GM13977 (cell line): ENCODE data around the gene MRPL28.
"Not testable (repeated sequence)": the region's sequence is repeated elsewhere in the genome, so short reads cannot be mapped to it uniquely, and the experiment has no call there.

Source experiments
- DNase-seq: peaks from one replicate; pipeline ENCODE4 v3.0.0; 2012; ENCODE audit warnings: low spot score
- CTCF ChIP-seq: IDR thresholded peaks from 2 replicates; pipeline ENCODE4 v1.5.1; 2012; ENCODE audit warnings: mild to moderate bottlenecking, control low read depth; ENCODE audit not compliant: insufficient read depth; ENCODE audit errors: extremely low read depth, missing control alignments
- in situ Hi-C: fragments of 300-500 bp; cut with MboI; formaldehyde crosslinking; loops from one replicate; pipeline ENCODE4 v1.12.0; 2022; ENCODE audit warnings: low sequenced_read_pairs, low pct_unique_long_range_greater_than_20kb, mixed read lengths, inconsistent platforms; ENCODE audit not compliant: unreplicated experiment

MRPL28 gene

GRCh38 chr16:370443-370842 is at the start of gene MRPL28:
Gene MRPL28, minus strand, starts transcription at chr16:370538. Its CDS starts 320 bp downstream, at chr16:370218.
- peak; percentile 99 for DNase-seq
- no peak for TF ChIP-seq CTCF
- in situ Hi-C loops = no loop called here

- in situ Hi-C loops, DNase-seq: not testable (repeated sequence)
Observed at GRCh38 chr16:415170-415498, 44.8 kb upstream of the MRPL28 start.

- DNase-seq = no peak
- no peak for TF ChIP-seq CTCF
- in situ Hi-C loops = no loop called here
Observed at GRCh38 chr16:414395-415169, 44.2 kb upstream of the MRPL28 start.

GRCh38 chr16:411576-412265 is 41.4 kb upstream of the MRPL28 start:
- in situ Hi-C loops = no loop called here
- DNase-seq = peak; percentile 15
- TF ChIP-seq CTCF = no peak

- in situ Hi-C loops = no loop called here
- no peak for TF ChIP-seq CTCF
- DNase-seq = no peak
Observed at GRCh38 chr16:410516-411178, 40.3 kb upstream of the MRPL28 start.

- in situ Hi-C loops = no loop called here
- TF ChIP-seq CTCF = no peak
- DNase-seq = no peak
Observed at GRCh38 chr16:407253-407652, 36.9 kb upstream of the MRPL28 start.
